Brain microvascular endothelial cell (primary cell): ENCODE measurements around the gene NCOA5.
"Not testable (repeated sequence)": the region's sequence is repeated elsewhere in the genome, so short reads cannot be mapped to it uniquely, and the experiment has no call there.

Experiments used
- DNase-seq: peaks from one replicate; pipeline ENCODE4 v3.0.0-alpha.2; 2020
- H3K27ac ChIP-seq: fragments of 250-450 bp; sonication (Bioruptor Pico); 2 replicates; pipeline ENCODE4 v1.5.1; 2020; ENCODE audit warnings: mild to moderate bottlenecking, moderate library complexity
- H3K27me3 ChIP-seq: fragments of 250-450 bp; sonication (Bioruptor Pico); replicated peaks from 2 replicates; pipeline ENCODE4 v1.5.1; 2020; ENCODE audit warnings: mild to moderate bottlenecking
- H3K36me3 ChIP-seq: fragments of 250-450 bp; sonication (Bioruptor Pico); replicated peaks from 2 replicates; pipeline ENCODE4 v1.5.1; 2020; ENCODE audit warnings: mild to moderate bottlenecking
- H3K4me3 ChIP-seq: 2 replicates; pipeline ENCODE4 v1.5.1; 2011; ENCODE audit warnings: low read depth, mild to moderate bottlenecking, control low read depth, low read length, moderate library complexity
- CTCF ChIP-seq: IDR thresholded peaks from 2 replicates; pipeline ENCODE4 v1.5.1; 2011; ENCODE audit warnings: low read depth, mild to moderate bottlenecking, moderate library complexity, low read length, control low read depth, inconsistent platforms; ENCODE audit errors: missing control alignments
- in situ Hi-C: cut with HindIII; loops from 2 replicates; pipeline ENCODE4 v1.10.0; 2017; ENCODE audit warnings: low sequenced_read_pairs, low pct_ligation_motif_present

NCOA5 gene

GRCh38 chr20:46102940-46103339 lies 13.2 kb upstream of the NCOA5 start:
- peaks cover 15% of the 10 kb centered on the region for H3K27me3 ChIP-seq
- H3K36me3 ChIP-seq, result no peaks in the 10 kb centered on the region
- no peak overlapping the region for H3K4me3 ChIP-seq

DNA sequence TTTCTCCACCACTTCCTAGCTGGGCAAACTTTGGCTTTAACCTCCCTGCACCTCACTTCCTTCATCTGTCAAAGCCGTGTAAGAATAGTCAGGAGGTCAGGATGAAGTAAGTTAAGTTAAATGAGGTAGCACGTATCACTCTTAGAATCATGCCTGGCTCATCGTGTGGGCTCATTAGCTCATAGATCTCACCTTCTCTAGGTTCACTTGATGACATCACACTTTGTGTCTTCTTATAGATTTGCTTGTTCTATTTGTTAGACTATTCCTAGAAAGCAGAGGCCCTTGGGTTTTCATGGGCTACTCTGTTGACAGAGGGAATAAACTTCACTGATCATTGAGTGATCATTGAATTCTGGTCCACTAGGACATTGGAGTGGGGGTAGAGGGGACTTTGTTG lies 12.2 kb upstream of the NCOA5 start:
- Histone ChIP-seq H3K4me3 (no peak overlapping the region), H3K27me3 (peaks cover 16% of the 10 kb centered on the region), H3K27ac (no peak overlapping the region), H3K36me3 (no peaks in the 10 kb centered on the region)
- no peak for TF ChIP-seq CTCF
- in situ Hi-C loops, result no loop called here
- no peak for DNase-seq

More at GRCh38 chr20:46102940-46103339, 13.2 kb upstream of the NCOA5 start:
- in situ Hi-C loops, result no loop called here
- no peak for TF ChIP-seq CTCF
- DNase-seq, result no peak
- no peak overlapping the region for H3K27ac ChIP-seq

DNA sequence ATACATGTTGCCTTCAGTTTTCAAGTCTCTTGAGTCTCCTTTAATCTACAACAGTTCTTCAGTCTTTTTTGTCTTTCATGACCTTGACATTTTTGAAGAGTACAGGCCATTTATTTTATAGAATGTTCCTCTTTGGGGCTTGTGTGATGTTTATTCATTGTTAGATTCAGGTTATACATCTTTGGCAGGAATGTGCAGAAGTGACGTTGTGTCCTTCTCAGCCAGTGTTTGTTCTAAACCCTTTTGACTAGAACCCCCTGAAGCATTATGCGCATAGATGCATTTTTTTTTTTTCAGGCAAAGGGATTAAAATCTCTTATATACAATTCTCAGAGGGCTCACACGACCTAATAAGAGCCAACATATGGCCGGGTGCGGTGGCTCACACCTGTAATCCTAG lies 11.2 kb upstream of the NCOA5 start:
- H3K27me3 ChIP-seq, result peaks cover 16% of the 10 kb centered on the region
- no peaks in the 10 kb centered on the region for H3K36me3 ChIP-seq
- H3K4me3 ChIP-seq, result no peak overlapping the region
- no peak overlapping the region for H3K27ac ChIP-seq
- in situ Hi-C loops, result no loop called here
- no peak for TF ChIP-seq CTCF
- no peak for DNase-seq

- in situ Hi-C loops, H3K4me3 ChIP-seq, H3K27ac ChIP-seq, H3K36me3 ChIP-seq, DNase-seq: not testable (repeated sequence)
- peaks cover 16% of the 10 kb centered on the region for H3K27me3 ChIP-seq
Observed at GRCh38 chr20:46100444-46100843, 10.7 kb upstream of the NCOA5 start.

DNA sequence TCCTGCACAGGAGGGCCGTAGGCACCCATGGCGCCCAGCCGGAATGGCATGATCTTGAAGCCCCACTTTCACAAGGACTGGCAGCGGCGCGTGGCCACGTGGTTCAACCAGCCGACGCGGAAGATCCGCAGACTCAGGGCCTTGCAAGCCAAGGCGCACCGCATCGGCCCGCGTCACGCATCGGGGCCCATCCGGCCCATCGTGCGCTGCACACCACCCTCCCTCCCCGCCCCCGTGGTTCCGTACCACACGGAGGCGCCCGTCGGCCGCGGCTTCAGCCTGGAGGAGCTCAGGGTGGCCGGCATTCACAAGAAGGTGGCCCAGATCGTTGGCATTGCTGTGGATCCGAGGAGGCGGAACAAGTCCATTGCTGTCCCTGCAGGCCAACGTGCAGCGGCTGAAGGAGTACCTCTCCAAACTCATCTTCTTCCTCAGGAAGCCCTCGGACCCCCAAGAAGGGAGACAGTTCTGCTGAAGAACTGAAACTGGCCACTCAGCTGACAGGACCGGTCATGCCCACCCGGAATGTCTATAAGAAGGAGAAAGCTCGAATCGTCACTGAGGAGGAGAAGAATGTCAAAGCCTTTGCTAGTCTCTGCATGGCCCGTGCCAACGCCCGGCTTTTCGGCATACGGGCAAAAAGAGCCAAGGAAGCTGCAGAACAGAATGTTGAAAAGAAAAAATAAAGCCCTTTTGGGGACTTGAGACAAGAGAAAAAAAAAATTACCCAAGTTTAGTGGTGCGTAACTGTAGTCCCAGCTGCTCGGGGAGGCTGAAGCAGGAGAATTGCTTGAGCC lies 9.9 kb upstream of the NCOA5 start:
- TF ChIP-seq CTCF, result peak; percentile 13
- H3K4me3 ChIP-seq, result no peak overlapping the region
- H3K36me3 ChIP-seq, result no peaks in the 10 kb centered on the region
- H3K27ac ChIP-seq, result no peak overlapping the region
- no peak for DNase-seq
- in situ Hi-C loops, result no loop called here
- peaks cover 14% of the 10 kb centered on the region for H3K27me3 ChIP-seq

DNA sequence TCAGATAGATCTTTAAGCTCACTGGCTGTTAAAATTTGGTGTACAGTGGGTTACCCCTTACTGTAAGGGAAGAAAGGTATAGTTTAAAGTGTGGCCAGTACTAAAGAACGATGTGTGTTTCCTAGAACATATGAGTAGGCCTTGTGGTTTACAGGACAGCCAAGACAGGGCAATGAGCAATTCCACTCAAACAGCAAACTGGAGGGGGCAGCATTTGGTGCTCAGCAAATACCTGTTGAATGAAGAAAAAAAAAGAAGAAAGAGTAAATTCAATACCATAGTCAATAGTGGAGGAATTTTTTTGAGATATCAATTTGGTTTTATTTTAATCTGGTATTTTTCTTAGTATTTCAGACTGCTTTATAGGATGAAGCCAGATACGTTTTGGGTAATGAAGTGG lies 3.8 kb upstream of the NCOA5 start:
- no peak for DNase-seq
- H3K27me3 ChIP-seq, result peaks cover 5% of the 10 kb centered on the region
- in situ Hi-C loops, result no loop called here
- H3K4me3 ChIP-seq, result no peak overlapping the region
- TF ChIP-seq CTCF, result peak; percentile 36
- H3K27ac ChIP-seq, result no peak overlapping the region
- no peaks in the 10 kb centered on the region for H3K36me3 ChIP-seq

GRCh38 chr20:46091622-46092535 lies 2.1 kb upstream of the NCOA5 start:
- H3K4me3 ChIP-seq, H3K27ac ChIP-seq, H3K36me3 ChIP-seq, in situ Hi-C loops, DNase-seq, H3K27me3 ChIP-seq: not testable (repeated sequence)
